Measurements from ENCODE around the gene PLA2G6.
"Not testable (repeated sequence)": the region's sequence is repeated elsewhere in the genome, so short reads cannot be mapped to it uniquely, and the experiment has no call there.

PLA2G6 gene

GRCh38 chr22:38081941-38082828, 99.4 kb downstream of the PLA2G6 start:
- no peak for DNase-seq

- DNase-seq: no peak
Observed at GRCh38 chr22:38081636-38081940, 100.0 kb downstream of the PLA2G6 start.

- DNase-seq: peak; percentile 12
Observed at GRCh38 chr22:38080850-38081635, 100.6 kb downstream of the PLA2G6 start.

- no peak for DNase-seq
Observed at GRCh38 chr22:38080474-38080849, 101.2 kb downstream of the PLA2G6 start.

GRCh38 chr22:38079804-38080203, 101.8 kb downstream of the PLA2G6 start:
- no peak for DNase-seq

- not testable (repeated sequence) for DNase-seq
Observed at GRCh38 chr22:38079208-38079607, 102.4 kb downstream of the PLA2G6 start.

- DNase-seq: no peak
Observed at GRCh38 chr22:38078046-38078840, 103.4 kb downstream of the PLA2G6 start.

- no peak for DNase-seq
Observed at GRCh38 chr22:38077595-38077994, 104.0 kb downstream of the PLA2G6 start.

GRCh38 chr22:38077096-38077495, 104.5 kb downstream of the PLA2G6 start:
- no peak for DNase-seq

GRCh38 chr22:38075961-38076360, 105.7 kb downstream of the PLA2G6 start:
- DNase-seq: no peak

- DNase-seq: no peak
Observed at GRCh38 chr22:38075105-38075825, 106.4 kb downstream of the PLA2G6 start.

GRCh38 chr22:38074181-38075104, 107.2 kb downstream of the PLA2G6 start:
- no peak for DNase-seq

- DNase-seq: no peak
Observed at GRCh38 chr22:38073150-38074130, 108.2 kb downstream of the PLA2G6 start.

- DNase-seq: no peak
Observed at GRCh38 chr22:38072322-38073149, 109.1 kb downstream of the PLA2G6 start.

- no peak for DNase-seq
Observed at GRCh38 chr22:38071421-38072321, 110.0 kb downstream of the PLA2G6 start.

GRCh38 chr22:38070250-38070921, 111.2 kb downstream of the PLA2G6 start:
- DNase-seq: no peak

All from activated CD4-positive, alpha-beta T cell treated with anti-CD3 and anti-CD28 coated beads, Interleukin-2, amount 50 U/mL, for 16 hours (primary cell).